AG09309 (cell line): ENCODE results near the gene SMARCE1.
A peak's percentile ranks its signal among the peaks of the same experiment; 100 is the strongest.

Experiments
- DNase-seq: peaks from one replicate; pipeline ENCODE4 v3.0.0-alpha.2; 2010; ENCODE audit warnings: low read depth
- H3K4me3 ChIP-seq: 2 replicates; pipeline ENCODE4 v1.5.1; 2011; ENCODE audit warnings: mild to moderate bottlenecking, low read depth, low read length, moderate library complexity; ENCODE audit not compliant: control insufficient read depth
- CTCF ChIP-seq: IDR thresholded peaks from 2 replicates; pipeline ENCODE4 v1.5.1; 2011; ENCODE audit warnings: mild to moderate bottlenecking, low read depth, low read length, inconsistent platforms; ENCODE audit not compliant: insufficient read depth, control insufficient read depth; ENCODE audit errors: missing control alignments

The SMARCE1 gene

DNA sequence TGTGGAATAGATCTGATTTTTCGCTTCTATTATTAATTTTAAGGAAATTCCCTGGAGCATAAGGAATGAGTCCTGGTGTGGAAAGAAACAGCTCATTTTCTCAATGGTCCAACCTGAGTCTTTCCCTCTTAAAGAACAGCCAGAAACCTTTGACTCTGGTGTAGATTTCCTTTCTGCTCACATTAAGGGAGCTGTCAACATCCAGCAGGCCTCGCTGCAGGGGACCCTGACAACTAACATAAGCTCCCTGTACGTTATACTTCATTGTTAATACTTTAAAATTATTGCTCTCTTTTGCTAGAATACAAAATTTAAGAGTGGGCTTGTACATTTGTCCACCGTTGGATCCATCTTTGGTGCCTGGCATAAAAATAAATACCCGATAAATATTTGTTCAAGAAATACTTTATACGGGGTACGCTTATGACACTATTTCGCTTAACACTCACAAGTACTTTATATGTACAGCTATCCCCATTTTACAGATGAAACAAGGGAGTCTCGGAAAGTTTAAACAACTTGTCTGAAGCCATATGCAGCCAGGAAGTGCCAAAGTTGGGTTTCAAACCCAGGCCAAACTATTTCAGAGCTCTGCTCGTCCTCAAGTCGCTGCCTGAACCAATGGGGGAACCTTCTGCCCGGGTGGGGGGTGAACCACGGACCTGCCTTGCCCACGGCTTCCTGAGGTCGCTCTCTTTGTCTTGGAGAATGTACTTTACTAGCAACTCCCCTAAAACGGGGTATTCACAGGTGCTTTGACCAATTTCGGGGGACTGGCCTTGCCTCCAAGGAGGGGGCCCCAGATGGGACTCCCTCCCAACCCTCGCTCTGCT is 611 bp downstream of the SMARCE1 start:
- DNase-seq, result peak; percentile 1
- TF ChIP-seq CTCF, result no peak
- peak overlapping the region; percentile 97 for H3K4me3 ChIP-seq

DNA sequence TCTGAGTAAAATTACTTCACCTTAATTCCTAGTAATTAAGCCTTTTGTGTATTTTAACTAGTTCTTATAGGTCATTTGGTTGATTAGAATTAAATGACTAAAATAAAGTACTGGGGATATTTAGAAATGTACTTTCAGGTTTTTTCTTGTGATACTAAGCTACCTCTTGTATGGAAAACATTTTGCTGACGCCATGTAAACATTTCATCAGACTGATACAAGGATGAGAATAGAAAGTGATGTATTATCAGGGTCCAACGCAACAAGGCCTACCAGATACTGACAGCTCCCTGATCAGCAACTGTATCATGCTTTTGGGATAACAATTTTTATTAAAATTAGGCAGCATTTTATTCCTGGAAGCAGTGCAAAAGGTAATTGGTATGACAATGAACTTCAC is 1.7 kb downstream of the SMARCE1 start:
- H3K4me3 ChIP-seq, result no peak overlapping the region
- no peak for DNase-seq
- TF ChIP-seq CTCF, result no peak

DNA sequence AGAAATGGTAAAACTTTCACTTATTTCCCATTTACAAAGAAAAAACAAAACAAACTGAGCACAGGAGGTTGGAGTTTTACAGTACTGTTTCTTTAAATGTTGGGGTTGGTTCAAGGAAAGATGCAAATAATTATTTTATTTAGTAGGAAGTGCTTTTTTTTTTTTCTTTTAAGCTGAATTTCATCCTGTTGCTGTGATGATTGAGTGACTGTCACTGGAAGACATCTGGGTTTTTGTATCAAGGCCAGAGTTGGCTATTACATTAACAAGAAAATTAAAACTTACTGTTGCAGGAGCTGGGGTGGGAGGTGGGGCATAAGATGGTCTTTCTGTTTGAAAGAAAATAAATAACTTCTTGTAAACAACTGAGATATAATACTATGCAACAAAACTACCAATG is 2.3 kb downstream of the SMARCE1 start:
- DNase-seq, result no peak
- H3K4me3 ChIP-seq, result no peak overlapping the region
- no peak for TF ChIP-seq CTCF

- no peak overlapping the region for H3K4me3 ChIP-seq
- no peak for TF ChIP-seq CTCF
- DNase-seq, result no peak
These were observed 9.7 kb downstream of the SMARCE1 start for GRCh38 chr17:40637931-40638330.

GRCh38 chr17:40633871-40634270 is 13.7 kb downstream of the SMARCE1 start:
- no peak overlapping the region for H3K4me3 ChIP-seq
- TF ChIP-seq CTCF, result no peak
- DNase-seq, result no peak

DNA sequence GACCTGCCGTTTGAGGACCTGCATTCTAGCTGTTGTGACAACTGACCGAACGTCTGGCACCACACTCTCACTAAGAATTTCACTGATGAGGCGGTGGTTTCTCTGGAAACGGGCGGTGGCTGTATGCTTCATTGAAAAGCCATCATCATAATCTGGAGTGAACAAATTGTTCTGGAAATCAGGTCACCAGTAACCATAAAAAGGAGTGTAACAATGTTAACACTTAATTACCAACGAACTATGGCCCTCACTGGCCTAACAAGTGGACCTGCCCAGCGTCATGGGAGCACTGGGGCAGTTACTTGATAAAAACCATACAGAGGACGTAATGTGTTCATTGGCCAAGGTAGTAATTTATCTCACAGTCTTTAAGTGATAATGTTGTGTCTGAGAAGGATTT is 15.4 kb downstream of the SMARCE1 start:
- H3K4me3 ChIP-seq, result no peak overlapping the region
- DNase-seq, result no peak
- TF ChIP-seq CTCF, result no peak
